HepG2 (cell line): ENCODE results near the gene RASSF7. TPM values are rescaled to one million over a fixed set of nuclear protein-coding genes. Genes with fewer than 3 reads are reported as not detected.

Experiments used
- BRCA1 ChIP-seq: sonication (generic); formaldehyde crosslinking; IDR thresholded peaks from 2 replicates; pipeline ENCODE4 v1.4.0; 2020; ENCODE audit warnings: missing genetic modification reagents
- GTF2F1 ChIP-seq: fragments of 150-350 bp; IDR thresholded peaks from 2 replicates; pipeline ENCODE4 v1.6.1; 2014; ENCODE audit warnings: low read length
- HHEX ChIP-seq: IDR thresholded peaks from 2 replicates; pipeline ENCODE4 v1.6.1; 2016; ENCODE audit warnings: control low read depth
- HOXD1 ChIP-seq: sonication (generic); formaldehyde crosslinking; IDR thresholded peaks from 2 replicates; pipeline ENCODE4 v1.5.0; 2020; ENCODE audit warnings: missing genetic modification reagents
- ISL2 ChIP-seq: sonication (generic); formaldehyde crosslinking; IDR thresholded peaks from 2 replicates; pipeline ENCODE4 v1.5.0; 2020; ENCODE audit warnings: missing genetic modification reagents
- NAIF1 ChIP-seq: sonication (generic); formaldehyde crosslinking; IDR thresholded peaks from 2 replicates; pipeline ENCODE4 v1.5.0; 2020; ENCODE audit warnings: mild to moderate bottlenecking, missing genetic modification reagents, borderline replicate concordance
- RAD51 ChIP-seq: fragments of 450-650 bp; IDR thresholded peaks from 2 replicates; pipeline ENCODE4 v1.6.1; 2016; ENCODE audit warnings: borderline replicate concordance
- THAP11 ChIP-seq: IDR thresholded peaks from 2 replicates; pipeline ENCODE4 v1.6.1; 2016; ENCODE audit warnings: missing biosample characterization, missing genetic modification reagents
- ZNF292 ChIP-seq: sonication (generic); formaldehyde crosslinking; IDR thresholded peaks from 2 replicates; pipeline ENCODE4 v1.8.1; 2022; ENCODE audit warnings: mild to moderate bottlenecking, low read depth, missing genetic modification reagents, borderline replicate concordance
- ZNF331 ChIP-seq: sonication (generic); formaldehyde crosslinking; IDR thresholded peaks from 2 replicates; pipeline ENCODE4 v1.4.0; 2020; ENCODE audit warnings: missing genetic modification reagents
- ZNF605 ChIP-seq: sonication (generic); formaldehyde crosslinking; IDR thresholded peaks from 2 replicates; pipeline ENCODE4 v1.8.0; 2022; ENCODE audit warnings: mild to moderate bottlenecking, missing genetic modification reagents
- ZNF670 ChIP-seq: sonication (generic); formaldehyde crosslinking; IDR thresholded peaks from 2 replicates; pipeline ENCODE4 v1.8.0; 2022; ENCODE audit warnings: mild to moderate bottlenecking, missing genetic modification reagents, borderline replicate concordance
- polyA plus RNA-seq, 8 experiments: library from polyadenylated mRNA; depleted of rRNA in 3 of 8; stranded (reverse) in 7 of 8; unstranded in 1 of 8; fragments of >200 nt; fragmentation: Illumina TruSeq in 4 of 8; extraction: Trizol in 4 of 8; gene quantifications; 2 replicates each; pipeline versions ENCODE4 v1.2.1 to v1.2.3, GENCODE V29; 2011 to 2016; ENCODE audit warnings: low read depth in 4 of 8, missing spikeins in 1 of 8, mixed read lengths in 1 of 8; ENCODE audit not compliant: insufficient read depth in 1 of 8
- total RNA-seq, 5 experiments: library from RNA; depleted of rRNA; stranded (reverse); fragments of >200 nt; fragmentation: Illumina TruSeq; extraction: Trizol; gene quantifications; 2 replicates each; pipeline ENCODE4 v1.2.3, GENCODE V29; 2016; ENCODE audit warnings: low read depth in 1 of 5
- TF ChIP-seq, protein P1 (sequence below): IDR thresholded peaks from 2 replicates; pipeline ENCODE4 v1.6.1; 2016; ENCODE audit warnings: low read depth
- TF ChIP-seq, protein P2 (sequence below): sonication (generic); formaldehyde crosslinking; IDR thresholded peaks from 2 replicates; pipeline ENCODE4 v1.8.1; 2023; ENCODE audit warnings: mild to moderate bottlenecking, inconsistent platforms, moderate library complexity, missing genetic modification reagents, borderline replicate concordance
- TF ChIP-seq, protein P3 (sequence below): sonication (generic); formaldehyde crosslinking; IDR thresholded peaks from 2 replicates; pipeline ENCODE4 v1.5.0; 2020; ENCODE audit warnings: missing genetic modification reagents, mild to moderate bottlenecking, borderline replicate concordance
- TF ChIP-seq, protein P4 (sequence below): sonication (generic); formaldehyde crosslinking; conservative IDR thresholded peaks from 2 replicates; pipeline ENCODE4 v1.4.0; 2020; ENCODE audit warnings: missing genetic modification reagents
- TF ChIP-seq, protein P5 (sequence below): sonication (generic); formaldehyde crosslinking; IDR thresholded peaks from 2 replicates; pipeline ENCODE4 v1.4.0; 2020; ENCODE audit warnings: missing genetic modification reagents
- TF ChIP-seq, protein P6 (sequence below): sonication (generic); formaldehyde crosslinking; IDR thresholded peaks from 2 replicates; pipeline ENCODE4 v1.5.0; 2020; ENCODE audit warnings: mild to moderate bottlenecking, missing genetic modification reagents
- TF ChIP-seq, protein P7 (sequence below): sonication (generic); formaldehyde crosslinking; IDR thresholded peaks from 2 replicates; pipeline ENCODE4 v1.4.0; 2020; ENCODE audit warnings: mild to moderate bottlenecking, missing genetic modification reagents

Gene RASSF7
- total and polyA plus RNA-seq, 2 of the 13 experiments (the other 11 are each of a cell fraction or from before 2014, with no cell fraction given) = 20.2 to 28.6 TPM

DNA sequence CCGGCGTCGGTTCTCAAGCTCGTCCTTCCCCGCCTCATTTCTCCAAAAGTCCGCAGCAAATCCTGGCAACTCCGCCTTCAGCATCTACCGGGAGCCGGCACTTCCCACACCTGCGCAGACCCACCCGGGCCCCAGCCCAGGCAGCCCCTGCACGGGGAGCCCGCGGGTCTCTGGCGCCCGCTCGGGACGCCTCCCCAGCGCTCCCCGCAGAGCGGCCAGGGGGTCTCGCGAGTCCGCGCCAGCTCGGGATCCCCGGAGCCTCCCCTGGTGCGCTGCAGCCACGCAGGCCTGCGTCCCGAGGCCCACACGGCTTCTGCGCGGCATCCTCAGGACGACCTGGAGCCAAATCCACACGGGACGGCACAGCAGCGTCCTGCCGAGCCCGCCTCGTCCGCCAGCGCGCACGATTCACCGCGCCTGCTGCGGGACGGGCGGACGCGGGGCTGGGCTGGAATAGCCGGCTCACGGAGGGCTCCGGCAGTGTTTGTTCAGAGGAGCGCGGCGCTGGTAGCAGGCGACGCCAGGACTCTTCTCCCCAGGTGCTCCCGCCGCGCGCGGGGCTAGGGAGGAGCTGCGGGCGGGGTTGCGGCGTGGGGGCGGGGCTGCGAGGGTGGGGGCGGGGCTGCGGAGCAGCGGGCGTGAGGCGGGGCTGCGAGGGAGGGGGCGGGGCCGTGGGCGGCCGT, 14.7 kb downstream of the RASSF7 start (continued):
- TF ChIP-seq NAIF1 (CRISPR knock-in tag) (no peak), HHEX (no peak), ZNF605 (no peak), GTF2F1 (no peak), ZNF670 (0 out of 2 replicates have a peak, but pooled peaks have one; percentile 20), RAD51 (no peak), ISL2 (0 out of 2 replicates have a peak, but pooled peaks have one; percentile 25), ZNF331 (no peak), HOXD1 (CRISPR knock-in tag) (0 out of 2 replicates have a peak, but pooled peaks have one; percentile 29), ZNF292 (CRISPR knock-in tag) (no peak), BRCA1 (CRISPR knock-in tag) (no peak), THAP11 (CRISPR knock-in tag) (no peak)
- TF ChIP-seq, protein P1, sequence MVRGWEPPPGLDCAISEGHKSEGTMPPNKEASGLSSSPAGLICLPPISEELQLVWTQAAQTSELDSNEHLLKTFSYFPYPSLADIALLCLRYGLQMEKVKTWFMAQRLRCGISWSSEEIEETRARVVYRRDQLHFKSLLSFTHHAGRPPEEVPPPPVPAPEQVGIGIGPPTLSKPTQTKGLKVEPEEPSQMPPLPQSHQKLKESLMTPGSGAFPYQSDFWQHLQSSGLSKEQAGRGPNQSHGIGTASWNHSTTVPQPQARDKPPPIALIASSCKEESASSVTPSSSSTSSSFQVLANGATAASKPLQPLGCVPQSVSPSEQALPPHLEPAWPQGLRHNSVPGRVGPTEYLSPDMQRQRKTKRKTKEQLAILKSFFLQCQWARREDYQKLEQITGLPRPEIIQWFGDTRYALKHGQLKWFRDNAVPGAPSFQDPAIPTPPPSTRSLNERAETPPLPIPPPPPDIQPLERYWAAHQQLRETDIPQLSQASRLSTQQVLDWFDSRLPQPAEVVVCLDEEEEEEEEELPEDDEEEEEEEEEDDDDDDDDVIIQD (CRISPR knock-in tag) = no peak
- TF ChIP-seq, protein P2, sequence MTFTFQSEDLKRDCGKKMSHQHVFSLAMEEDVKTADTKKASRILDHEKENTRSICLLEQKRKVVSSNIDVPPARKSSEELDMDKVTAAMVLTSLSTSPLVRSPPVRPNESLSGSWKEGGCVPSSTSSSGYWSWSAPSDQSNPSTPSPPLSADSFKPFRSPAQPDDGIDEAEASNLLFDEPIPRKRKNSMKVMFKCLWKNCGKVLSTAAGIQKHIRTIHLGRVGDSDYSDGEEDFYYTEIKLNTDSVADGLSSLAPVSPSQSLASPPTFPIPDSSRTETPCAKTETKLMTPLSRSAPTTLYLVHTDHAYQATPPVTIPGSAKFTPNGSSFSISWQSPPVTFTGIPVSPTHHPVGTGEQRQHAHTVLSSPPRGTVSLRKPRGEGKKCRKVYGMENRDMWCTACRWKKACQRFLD (CRISPR knock-in tag) = peak; percentile 45; the same call in 1 of the 2 replicates
- TF ChIP-seq, protein P3, sequence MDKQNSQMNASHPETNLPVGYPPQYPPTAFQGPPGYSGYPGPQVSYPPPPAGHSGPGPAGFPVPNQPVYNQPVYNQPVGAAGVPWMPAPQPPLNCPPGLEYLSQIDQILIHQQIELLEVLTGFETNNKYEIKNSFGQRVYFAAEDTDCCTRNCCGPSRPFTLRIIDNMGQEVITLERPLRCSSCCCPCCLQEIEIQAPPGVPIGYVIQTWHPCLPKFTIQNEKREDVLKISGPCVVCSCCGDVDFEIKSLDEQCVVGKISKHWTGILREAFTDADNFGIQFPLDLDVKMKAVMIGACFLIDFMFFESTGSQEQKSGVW (CRISPR knock-in tag) = no peak
- TF ChIP-seq, protein P4, sequence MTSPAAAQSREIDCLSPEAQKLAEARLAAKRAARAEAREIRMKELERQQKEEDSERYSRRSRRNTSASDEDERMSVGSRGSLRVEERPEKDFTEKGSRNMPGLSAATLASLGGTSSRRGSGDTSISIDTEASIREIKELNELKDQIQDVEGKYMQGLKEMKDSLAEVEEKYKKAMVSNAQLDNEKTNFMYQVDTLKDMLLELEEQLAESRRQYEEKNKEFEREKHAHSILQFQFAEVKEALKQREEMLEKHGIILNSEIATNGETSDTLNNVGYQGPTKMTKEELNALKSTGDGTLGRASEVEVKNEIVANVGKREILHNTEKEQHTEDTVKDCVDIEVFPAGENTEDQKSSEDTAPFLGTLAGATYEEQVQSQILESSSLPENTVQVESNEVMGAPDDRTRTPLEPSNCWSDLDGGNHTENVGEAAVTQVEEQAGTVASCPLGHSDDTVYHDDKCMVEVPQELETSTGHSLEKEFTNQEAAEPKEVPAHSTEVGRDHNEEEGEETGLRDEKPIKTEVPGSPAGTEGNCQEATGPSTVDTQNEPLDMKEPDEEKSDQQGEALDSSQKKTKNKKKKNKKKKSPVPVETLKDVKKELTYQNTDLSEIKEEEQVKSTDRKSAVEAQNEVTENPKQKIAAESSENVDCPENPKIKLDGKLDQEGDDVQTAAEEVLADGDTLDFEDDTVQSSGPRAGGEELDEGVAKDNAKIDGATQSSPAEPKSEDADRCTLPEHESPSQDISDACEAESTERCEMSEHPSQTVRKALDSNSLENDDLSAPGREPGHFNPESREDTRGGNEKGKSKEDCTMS = no peak
- TF ChIP-seq, protein P5, sequence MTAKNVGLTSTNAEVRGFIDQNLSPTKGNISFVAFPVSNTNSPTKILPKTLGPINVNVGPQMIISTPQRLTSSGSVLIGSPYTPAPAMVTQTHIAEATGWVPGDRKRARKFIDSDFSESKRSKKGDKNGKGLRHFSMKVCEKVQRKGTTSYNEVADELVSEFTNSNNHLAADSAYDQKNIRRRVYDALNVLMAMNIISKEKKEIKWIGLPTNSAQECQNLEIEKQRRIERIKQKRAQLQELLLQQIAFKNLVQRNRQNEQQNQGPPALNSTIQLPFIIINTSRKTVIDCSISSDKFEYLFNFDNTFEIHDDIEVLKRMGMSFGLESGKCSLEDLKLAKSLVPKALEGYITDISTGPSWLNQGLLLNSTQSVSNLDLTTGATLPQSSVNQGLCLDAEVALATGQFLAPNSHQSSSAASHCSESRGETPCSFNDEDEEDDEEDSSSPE (CRISPR knock-in tag) = peak; percentile 63
- TF ChIP-seq, protein P6, sequence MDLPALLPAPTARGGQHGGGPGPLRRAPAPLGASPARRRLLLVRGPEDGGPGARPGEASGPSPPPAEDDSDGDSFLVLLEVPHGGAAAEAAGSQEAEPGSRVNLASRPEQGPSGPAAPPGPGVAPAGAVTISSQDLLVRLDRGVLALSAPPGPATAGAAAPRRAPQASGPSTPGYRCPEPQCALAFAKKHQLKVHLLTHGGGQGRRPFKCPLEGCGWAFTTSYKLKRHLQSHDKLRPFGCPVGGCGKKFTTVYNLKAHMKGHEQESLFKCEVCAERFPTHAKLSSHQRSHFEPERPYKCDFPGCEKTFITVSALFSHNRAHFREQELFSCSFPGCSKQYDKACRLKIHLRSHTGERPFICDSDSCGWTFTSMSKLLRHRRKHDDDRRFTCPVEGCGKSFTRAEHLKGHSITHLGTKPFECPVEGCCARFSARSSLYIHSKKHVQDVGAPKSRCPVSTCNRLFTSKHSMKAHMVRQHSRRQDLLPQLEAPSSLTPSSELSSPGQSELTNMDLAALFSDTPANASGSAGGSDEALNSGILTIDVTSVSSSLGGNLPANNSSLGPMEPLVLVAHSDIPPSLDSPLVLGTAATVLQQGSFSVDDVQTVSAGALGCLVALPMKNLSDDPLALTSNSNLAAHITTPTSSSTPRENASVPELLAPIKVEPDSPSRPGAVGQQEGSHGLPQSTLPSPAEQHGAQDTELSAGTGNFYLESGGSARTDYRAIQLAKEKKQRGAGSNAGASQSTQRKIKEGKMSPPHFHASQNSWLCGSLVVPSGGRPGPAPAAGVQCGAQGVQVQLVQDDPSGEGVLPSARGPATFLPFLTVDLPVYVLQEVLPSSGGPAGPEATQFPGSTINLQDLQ (CRISPR knock-in tag) = no peak
- TF ChIP-seq, protein P7, sequence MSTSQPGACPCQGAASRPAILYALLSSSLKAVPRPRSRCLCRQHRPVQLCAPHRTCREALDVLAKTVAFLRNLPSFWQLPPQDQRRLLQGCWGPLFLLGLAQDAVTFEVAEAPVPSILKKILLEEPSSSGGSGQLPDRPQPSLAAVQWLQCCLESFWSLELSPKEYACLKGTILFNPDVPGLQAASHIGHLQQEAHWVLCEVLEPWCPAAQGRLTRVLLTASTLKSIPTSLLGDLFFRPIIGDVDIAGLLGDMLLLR (CRISPR knock-in tag) = peak; percentile 33
